ENCODE measurements around the gene PPP2R5C. TPM values are rescaled to one million over a fixed set of nuclear protein-coding genes. Genes with fewer than 3 reads are reported as not detected.

PPP2R5C gene
- total RNA-seq, 1 experiment from 2014 or later: 89.9 TPM

GRCh38 chr14:101878822-101879528 lies 117.5 kb downstream of the PPP2R5C start (continued):
- TF ChIP-seq, protein P1, sequence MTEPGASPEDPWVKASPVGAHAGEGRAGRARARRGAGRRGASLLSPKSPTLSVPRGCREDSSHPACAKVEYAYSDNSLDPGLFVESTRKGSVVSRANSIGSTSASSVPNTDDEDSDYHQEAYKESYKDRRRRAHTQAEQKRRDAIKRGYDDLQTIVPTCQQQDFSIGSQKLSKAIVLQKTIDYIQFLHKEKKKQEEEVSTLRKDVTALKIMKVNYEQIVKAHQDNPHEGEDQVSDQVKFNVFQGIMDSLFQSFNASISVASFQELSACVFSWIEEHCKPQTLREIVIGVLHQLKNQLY (CRISPR knock-in tag; IDR thresholded peaks at IDR 0.05): no peak
- TF ChIP-seq, protein P2, sequence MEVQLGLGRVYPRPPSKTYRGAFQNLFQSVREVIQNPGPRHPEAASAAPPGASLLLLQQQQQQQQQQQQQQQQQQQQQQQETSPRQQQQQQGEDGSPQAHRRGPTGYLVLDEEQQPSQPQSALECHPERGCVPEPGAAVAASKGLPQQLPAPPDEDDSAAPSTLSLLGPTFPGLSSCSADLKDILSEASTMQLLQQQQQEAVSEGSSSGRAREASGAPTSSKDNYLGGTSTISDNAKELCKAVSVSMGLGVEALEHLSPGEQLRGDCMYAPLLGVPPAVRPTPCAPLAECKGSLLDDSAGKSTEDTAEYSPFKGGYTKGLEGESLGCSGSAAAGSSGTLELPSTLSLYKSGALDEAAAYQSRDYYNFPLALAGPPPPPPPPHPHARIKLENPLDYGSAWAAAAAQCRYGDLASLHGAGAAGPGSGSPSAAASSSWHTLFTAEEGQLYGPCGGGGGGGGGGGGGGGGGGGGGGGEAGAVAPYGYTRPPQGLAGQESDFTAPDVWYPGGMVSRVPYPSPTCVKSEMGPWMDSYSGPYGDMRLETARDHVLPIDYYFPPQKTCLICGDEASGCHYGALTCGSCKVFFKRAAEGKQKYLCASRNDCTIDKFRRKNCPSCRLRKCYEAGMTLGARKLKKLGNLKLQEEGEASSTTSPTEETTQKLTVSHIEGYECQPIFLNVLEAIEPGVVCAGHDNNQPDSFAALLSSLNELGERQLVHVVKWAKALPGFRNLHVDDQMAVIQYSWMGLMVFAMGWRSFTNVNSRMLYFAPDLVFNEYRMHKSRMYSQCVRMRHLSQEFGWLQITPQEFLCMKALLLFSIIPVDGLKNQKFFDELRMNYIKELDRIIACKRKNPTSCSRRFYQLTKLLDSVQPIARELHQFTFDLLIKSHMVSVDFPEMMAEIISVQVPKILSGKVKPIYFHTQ (CRISPR knock-in tag; IDR thresholded peaks at IDR 0.05): no peak
- TF ChIP-seq, protein P3, sequence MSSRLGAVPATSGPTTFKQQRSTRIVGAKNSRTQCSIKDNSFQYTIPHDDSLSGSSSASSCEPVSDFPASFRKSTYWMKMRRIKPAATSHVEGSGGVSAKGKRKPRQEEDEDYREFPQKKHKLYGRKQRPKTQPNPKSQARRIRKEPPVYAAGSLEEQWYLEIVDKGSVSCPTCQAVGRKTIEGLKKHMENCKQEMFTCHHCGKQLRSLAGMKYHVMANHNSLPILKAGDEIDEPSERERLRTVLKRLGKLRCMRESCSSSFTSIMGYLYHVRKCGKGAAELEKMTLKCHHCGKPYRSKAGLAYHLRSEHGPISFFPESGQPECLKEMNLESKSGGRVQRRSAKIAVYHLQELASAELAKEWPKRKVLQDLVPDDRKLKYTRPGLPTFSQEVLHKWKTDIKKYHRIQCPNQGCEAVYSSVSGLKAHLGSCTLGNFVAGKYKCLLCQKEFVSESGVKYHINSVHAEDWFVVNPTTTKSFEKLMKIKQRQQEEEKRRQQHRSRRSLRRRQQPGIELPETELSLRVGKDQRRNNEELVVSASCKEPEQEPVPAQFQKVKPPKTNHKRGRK (CRISPR knock-in tag; IDR thresholded peaks at IDR 0.05; ENCODE audit: borderline replicate concordance): no peak

- H3K4me3 Mint-ChIP-seq: no peak overlapping the region
- H3K4me1 Mint-ChIP-seq: 0 out of 2 replicates have a peak, but pooled peaks cover 3% of the 10 kb centered on the region
- no peaks in the 10 kb centered on the region for H3K27me3 Mint-ChIP-seq (ENCODE audit: low read depth)
- H3K9me3 Mint-ChIP-seq: no peaks in the 10 kb centered on the region
- no peak overlapping the region for H3K27ac Mint-ChIP-seq
- DNase-seq (ENCODE audit: low spot score): no peak
- H3K36me3 Mint-ChIP-seq: peaks cover 12% of the 10 kb centered on the region
- TF ChIP-seq FOXP1 (CRISPR knock-in tag; IDR thresholded peaks at IDR 0.05; ENCODE audit: borderline replicate concordance): no peak
- TF ChIP-seq ETV6 (CRISPR knock-in tag; IDR thresholded peaks at IDR 0.05): no peak
- TF ChIP-seq ZNF219 (CRISPR knock-in tag; IDR thresholded peaks at IDR 0.05; ENCODE audit: borderline replicate concordance): no peak
- no peak for TF ChIP-seq CDX4 (CRISPR knock-in tag; IDR thresholded peaks at IDR 0.05; ENCODE audit: borderline replicate concordance)
- TF ChIP-seq MAX (CRISPR knock-in tag; IDR thresholded peaks at IDR 0.05): no peak
- TF ChIP-seq, protein P4, sequence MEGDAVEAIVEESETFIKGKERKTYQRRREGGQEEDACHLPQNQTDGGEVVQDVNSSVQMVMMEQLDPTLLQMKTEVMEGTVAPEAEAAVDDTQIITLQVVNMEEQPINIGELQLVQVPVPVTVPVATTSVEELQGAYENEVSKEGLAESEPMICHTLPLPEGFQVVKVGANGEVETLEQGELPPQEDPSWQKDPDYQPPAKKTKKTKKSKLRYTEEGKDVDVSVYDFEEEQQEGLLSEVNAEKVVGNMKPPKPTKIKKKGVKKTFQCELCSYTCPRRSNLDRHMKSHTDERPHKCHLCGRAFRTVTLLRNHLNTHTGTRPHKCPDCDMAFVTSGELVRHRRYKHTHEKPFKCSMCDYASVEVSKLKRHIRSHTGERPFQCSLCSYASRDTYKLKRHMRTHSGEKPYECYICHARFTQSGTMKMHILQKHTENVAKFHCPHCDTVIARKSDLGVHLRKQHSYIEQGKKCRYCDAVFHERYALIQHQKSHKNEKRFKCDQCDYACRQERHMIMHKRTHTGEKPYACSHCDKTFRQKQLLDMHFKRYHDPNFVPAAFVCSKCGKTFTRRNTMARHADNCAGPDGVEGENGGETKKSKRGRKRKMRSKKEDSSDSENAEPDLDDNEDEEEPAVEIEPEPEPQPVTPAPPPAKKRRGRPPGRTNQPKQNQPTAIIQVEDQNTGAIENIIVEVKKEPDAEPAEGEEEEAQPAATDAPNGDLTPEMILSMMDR (IDR thresholded peaks at IDR 0.05): no peak
- no peak for TF ChIP-seq E2F4 (CRISPR knock-in tag; IDR thresholded peaks at IDR 0.05; ENCODE audit: borderline replicate concordance, low read depth)
- TF ChIP-seq CREM (CRISPR knock-in tag; IDR thresholded peaks at IDR 0.05): no peak
- TF ChIP-seq NR1H2 (CRISPR knock-in tag; IDR thresholded peaks at IDR 0.05): no peak
- no peak for TF ChIP-seq GRHL2 (CRISPR knock-in tag; IDR thresholded peaks at IDR 0.05; ENCODE audit: insufficient replicate concordance, severe bottlenecking)
- no peak for TF ChIP-seq TCF7 (CRISPR knock-in tag; IDR thresholded peaks at IDR 0.05; ENCODE audit: low read depth)
- TF ChIP-seq NR2C2 (CRISPR knock-in tag; IDR thresholded peaks at IDR 0.05): no peak
- no peak for TF ChIP-seq CREB1 (CRISPR knock-in tag; IDR thresholded peaks at IDR 0.05)
- no peak for TF ChIP-seq HMGA2 (CRISPR knock-in tag; IDR thresholded peaks at IDR 0.05)
- no peak for TF ChIP-seq OVOL2 (CRISPR knock-in tag; IDR thresholded peaks at IDR 0.05; ENCODE audit: borderline replicate concordance)
- no peak for TF ChIP-seq RORB (CRISPR knock-in tag; IDR thresholded peaks at IDR 0.05)
- no peak for TF ChIP-seq E2F1 (CRISPR knock-in tag; IDR thresholded peaks at IDR 0.05)
- ChIA-PET CTCF (no interaction called here), POLR2A (no interaction called here)
- no peak for ATAC-seq
Observed at GRCh38 chr14:101879529-101880336, 118.2 kb downstream of the PPP2R5C start.

All from WTC11 (cell line).